Measurements from ENCODE around the gene INSM2. TPM values are rescaled to one million over a fixed set of nuclear protein-coding genes. Genes with fewer than 3 reads are reported as not detected.
A peak's percentile ranks its signal among the peaks of the same experiment; 100 is the strongest.

Gene INSM2
- total and polyA plus RNA-seq, 2 of the 13 experiments (the other 11 are each of a cell fraction or from before 2014, with no cell fraction given): not detected

GRCh38 chr14:35534873-35535482 lies 1.0 kb downstream of the INSM2 start (continued):
- no peak; the same call in 1 of the 2 replicates for TF ChIP-seq ZBTB40 (IDR thresholded peaks at IDR 0.05)
- TF ChIP-seq ZBTB40 (CRISPR knock-in tag; IDR thresholded peaks at IDR 0.05): peak; percentile 99
- peak; percentile 95 for TF ChIP-seq PHF8 (CRISPR knock-in tag; IDR thresholded peaks at IDR 0.05)
- TF ChIP-seq ZNF224 (CRISPR knock-in tag; IDR thresholded peaks at IDR 0.05): peak; percentile 100
- peak; percentile 34; the same call in 1 of the 2 replicates for TF ChIP-seq SRF (IDR thresholded peaks at IDR 0.05; ENCODE audit: low read depth, low read length)
- TF ChIP-seq MBD4 (IDR thresholded peaks at IDR 0.05; ENCODE audit: borderline replicate concordance, low read length): no peak
- TF ChIP-seq WIZ (CRISPR knock-in tag; IDR thresholded peaks at IDR 0.05): peak; percentile 100
- TF ChIP-seq ZNF564 (CRISPR knock-in tag; IDR thresholded peaks at IDR 0.05): peak; percentile 100
- no peak for TF ChIP-seq POLR2G (IDR thresholded peaks at IDR 0.05; ENCODE audit: low read depth, low read length)
- TF ChIP-seq ZNF598 (CRISPR knock-in tag; IDR thresholded peaks at IDR 0.05; ENCODE audit: borderline replicate concordance): peak; percentile 100
- peak; percentile 100 for TF ChIP-seq TFE3 (CRISPR knock-in tag; IDR thresholded peaks at IDR 0.05)
- TF ChIP-seq GFI1 (CRISPR knock-in tag; IDR thresholded peaks at IDR 0.05; ENCODE audit: borderline replicate concordance): peak; percentile 99
- TF ChIP-seq ZKSCAN8 (CRISPR knock-in tag; IDR thresholded peaks at IDR 0.05; ENCODE audit: borderline replicate concordance): peak; percentile 100
- TF ChIP-seq ZNF737 (CRISPR knock-in tag; IDR thresholded peaks at IDR 0.05; ENCODE audit: borderline replicate concordance): peak; percentile 100
- TF ChIP-seq ZNF720 (CRISPR knock-in tag; IDR thresholded peaks at IDR 0.05): peak; percentile 100
- TF ChIP-seq ZNF557 (CRISPR knock-in tag; IDR thresholded peaks at IDR 0.05): peak; percentile 100
- peak; percentile 100 for TF ChIP-seq ZNF776 (CRISPR knock-in tag; IDR thresholded peaks at IDR 0.05)
- TF ChIP-seq NFIB (CRISPR knock-in tag; IDR thresholded peaks at IDR 0.05; ENCODE audit: borderline replicate concordance): peak; percentile 100
- TF ChIP-seq PBX2 (CRISPR knock-in tag; IDR thresholded peaks at IDR 0.05): peak; percentile 81
- TF ChIP-seq ZNF563 (CRISPR knock-in tag; IDR thresholded peaks at IDR 0.05): peak; percentile 100

All from HepG2 (cell line).